HL-60 (cell line): ENCODE results near the gene ZFR2.

Experiments used
- DNase-seq, 2 experiments: peaks; one replicate each; pipeline ENCODE4 v3.0.0-alpha.2; 2010 to 2020; ENCODE audit warnings: low read depth in 1 of 2, low spot score in 1 of 2
- H3K27ac ChIP-seq: fragments of 250-450 bp; sonication (Bioruptor Pico); replicated peaks from 2 replicates; pipeline ENCODE4 v1.5.1; 2020; ENCODE audit warnings: mild to moderate bottlenecking, moderate library complexity
- H3K27me3 ChIP-seq: fragments of 250-450 bp; sonication (Bioruptor Pico); 2 replicates; pipeline ENCODE4 v1.5.1; 2021; ENCODE audit warnings: mild to moderate bottlenecking, moderate library complexity; ENCODE audit not compliant: insufficient read depth, poor library complexity, severe bottlenecking
- H3K4me3 ChIP-seq: replicated peaks from 2 replicates; pipeline ENCODE4 v1.5.1; 2011; ENCODE audit warnings: mild to moderate bottlenecking, control low read depth, low read length; ENCODE audit not compliant: insufficient read depth
- CTCF ChIP-seq: IDR thresholded peaks from one replicate; pipeline ENCODE4 v1.5.1; 2011; ENCODE audit warnings: low read length, control low read depth, inconsistent platforms; ENCODE audit not compliant: insufficient read depth
- GABPA ChIP-seq: IDR thresholded peaks from 2 replicates; pipeline ENCODE4 v1.6.1; 2012; ENCODE audit warnings: low read depth
- POLR2AphosphoS5 ChIP-seq: IDR thresholded peaks from 2 replicates; pipeline ENCODE4 v1.6.1; 2012; ENCODE audit warnings: low read depth
- SPI1 ChIP-seq: IDR thresholded peaks from 2 replicates; pipeline ENCODE4 v1.6.1; 2012; ENCODE audit warnings: low read depth, mild to moderate bottlenecking, borderline replicate concordance
- TF ChIP-seq, protein P1 (sequence below): IDR thresholded peaks from 2 replicates; pipeline ENCODE4 v1.6.1; 2012; ENCODE audit warnings: low read depth; ENCODE audit not compliant: insufficient replicate concordance

The ZFR2 gene

DNA sequence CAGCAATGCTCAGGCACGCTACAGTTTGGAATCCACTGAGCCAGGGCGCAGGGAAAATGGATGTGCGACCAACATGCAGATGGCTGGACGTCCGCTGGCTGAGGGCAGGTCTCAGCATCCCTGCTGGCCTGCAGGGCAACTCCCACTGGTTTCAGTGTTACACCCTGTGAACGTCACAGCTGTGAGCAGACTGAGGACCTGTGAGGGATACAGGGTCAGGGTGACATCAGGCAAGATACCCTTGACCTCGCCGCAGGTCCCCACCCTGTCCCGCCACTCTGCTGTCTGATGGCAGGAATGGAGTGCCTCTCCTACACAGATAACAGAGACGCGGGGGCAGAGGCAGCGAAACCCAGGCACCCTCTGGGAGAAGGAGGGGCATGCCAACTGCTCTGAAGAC lies 19.1 kb downstream of the ZFR2 start:
- Histone ChIP-seq H3K27ac (no peak overlapping the region), H3K27me3 (no peaks in the 10 kb centered on the region), H3K4me3 (no peak overlapping the region)
- TF ChIP-seq GABPA (no peak), POLR2AphosphoS5 (no peak), SPI1 (no peak), CTCF (no peak)
- TF ChIP-seq, protein P1, sequence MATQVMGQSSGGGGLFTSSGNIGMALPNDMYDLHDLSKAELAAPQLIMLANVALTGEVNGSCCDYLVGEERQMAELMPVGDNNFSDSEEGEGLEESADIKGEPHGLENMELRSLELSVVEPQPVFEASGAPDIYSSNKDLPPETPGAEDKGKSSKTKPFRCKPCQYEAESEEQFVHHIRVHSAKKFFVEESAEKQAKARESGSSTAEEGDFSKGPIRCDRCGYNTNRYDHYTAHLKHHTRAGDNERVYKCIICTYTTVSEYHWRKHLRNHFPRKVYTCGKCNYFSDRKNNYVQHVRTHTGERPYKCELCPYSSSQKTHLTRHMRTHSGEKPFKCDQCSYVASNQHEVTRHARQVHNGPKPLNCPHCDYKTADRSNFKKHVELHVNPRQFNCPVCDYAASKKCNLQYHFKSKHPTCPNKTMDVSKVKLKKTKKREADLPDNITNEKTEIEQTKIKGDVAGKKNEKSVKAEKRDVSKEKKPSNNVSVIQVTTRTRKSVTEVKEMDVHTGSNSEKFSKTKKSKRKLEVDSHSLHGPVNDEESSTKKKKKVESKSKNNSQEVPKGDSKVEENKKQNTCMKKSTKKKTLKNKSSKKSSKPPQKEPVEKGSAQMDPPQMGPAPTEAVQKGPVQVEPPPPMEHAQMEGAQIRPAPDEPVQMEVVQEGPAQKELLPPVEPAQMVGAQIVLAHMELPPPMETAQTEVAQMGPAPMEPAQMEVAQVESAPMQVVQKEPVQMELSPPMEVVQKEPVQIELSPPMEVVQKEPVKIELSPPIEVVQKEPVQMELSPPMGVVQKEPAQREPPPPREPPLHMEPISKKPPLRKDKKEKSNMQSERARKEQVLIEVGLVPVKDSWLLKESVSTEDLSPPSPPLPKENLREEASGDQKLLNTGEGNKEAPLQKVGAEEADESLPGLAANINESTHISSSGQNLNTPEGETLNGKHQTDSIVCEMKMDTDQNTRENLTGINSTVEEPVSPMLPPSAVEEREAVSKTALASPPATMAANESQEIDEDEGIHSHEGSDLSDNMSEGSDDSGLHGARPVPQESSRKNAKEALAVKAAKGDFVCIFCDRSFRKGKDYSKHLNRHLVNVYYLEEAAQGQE: no peak
- no peak for DNase-seq

DNA sequence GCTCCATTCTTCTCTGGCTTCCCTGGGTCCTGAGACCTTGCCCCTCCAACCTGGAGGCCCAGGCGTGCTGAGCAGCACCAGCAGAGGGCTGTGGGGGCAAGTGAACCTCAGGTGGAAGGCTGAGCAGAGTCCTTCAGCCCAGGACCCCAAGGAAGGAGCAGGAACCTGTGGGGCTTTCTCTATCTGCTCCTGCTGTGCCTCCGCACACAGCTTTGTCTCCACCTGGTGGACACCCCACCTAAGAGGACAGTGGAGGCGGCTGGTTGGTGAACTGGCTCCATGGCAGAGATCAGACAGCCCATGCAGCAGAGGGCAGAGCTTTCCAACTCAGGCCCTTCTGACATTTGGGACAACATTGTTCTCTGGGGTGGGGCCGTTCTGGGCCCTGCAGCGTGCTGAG lies 19.7 kb downstream of the ZFR2 start:
- Histone ChIP-seq H3K27me3 (no peaks in the 10 kb centered on the region), H3K4me3 (no peak overlapping the region), H3K27ac (no peak overlapping the region)
- TF ChIP-seq CTCF (peak; percentile 68), SPI1 (no peak)
- peak; percentile 14 to 55 for DNase-seq

DNA sequence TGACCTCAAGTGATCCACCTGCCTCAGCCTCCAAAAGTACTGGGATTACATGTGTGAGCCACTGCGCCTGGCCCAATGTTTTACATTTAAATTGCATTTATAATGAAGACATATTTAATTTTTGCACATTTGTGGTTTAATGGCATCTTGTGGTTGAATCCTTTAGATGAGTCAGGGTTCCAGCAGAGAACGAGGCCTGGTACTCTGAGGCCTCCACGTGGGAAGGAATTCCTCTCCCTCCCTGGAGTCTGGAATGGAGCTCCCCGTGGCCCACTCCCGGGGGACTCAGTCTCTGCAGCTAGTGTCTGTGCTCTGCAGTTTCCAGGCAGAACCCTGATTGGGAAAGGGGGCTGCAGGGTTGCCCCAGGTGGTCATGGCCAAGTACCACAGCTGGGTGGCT lies 24.2 kb downstream of the ZFR2 start:
- Histone ChIP-seq H3K4me3 (no peak overlapping the region), H3K27me3 (no peaks in the 10 kb centered on the region), H3K27ac (no peak overlapping the region)
- TF ChIP-seq CTCF (no peak), SPI1 (no peak), POLR2AphosphoS5 (no peak), GABPA (no peak)
- TF ChIP-seq, protein P1: no peak
- no peak for DNase-seq

- DNase-seq: no peak
- no peak for TF ChIP-seq SPI1
- TF ChIP-seq POLR2AphosphoS5: no peak
- TF ChIP-seq GABPA: no peak
- TF ChIP-seq, protein P1: no peak
- no peak for TF ChIP-seq CTCF
- no peak overlapping the region for H3K27ac ChIP-seq
- H3K4me3 ChIP-seq: no peak overlapping the region
- H3K27me3 ChIP-seq: no peaks in the 10 kb centered on the region
Measured at GRCh38 chr19:3842948-3843347, 25.9 kb downstream of the ZFR2 start.
